GM21526 (cell line): Measurements from ENCODE around the gene CILP.
"Not testable (repeated sequence)": the region's sequence is repeated elsewhere in the genome, so short reads cannot be mapped to it uniquely, and the experiment has no call there.

ENCODE experiments used
- ATAC-seq: cut with Tn5 transposase; IDR thresholded peaks from one replicate; pipeline ENCODE4 v1.9.1; 2021; ENCODE audit warnings: moderate library complexity; ENCODE audit not compliant: unreplicated experiment, low FRiP score

The CILP gene, protein sequence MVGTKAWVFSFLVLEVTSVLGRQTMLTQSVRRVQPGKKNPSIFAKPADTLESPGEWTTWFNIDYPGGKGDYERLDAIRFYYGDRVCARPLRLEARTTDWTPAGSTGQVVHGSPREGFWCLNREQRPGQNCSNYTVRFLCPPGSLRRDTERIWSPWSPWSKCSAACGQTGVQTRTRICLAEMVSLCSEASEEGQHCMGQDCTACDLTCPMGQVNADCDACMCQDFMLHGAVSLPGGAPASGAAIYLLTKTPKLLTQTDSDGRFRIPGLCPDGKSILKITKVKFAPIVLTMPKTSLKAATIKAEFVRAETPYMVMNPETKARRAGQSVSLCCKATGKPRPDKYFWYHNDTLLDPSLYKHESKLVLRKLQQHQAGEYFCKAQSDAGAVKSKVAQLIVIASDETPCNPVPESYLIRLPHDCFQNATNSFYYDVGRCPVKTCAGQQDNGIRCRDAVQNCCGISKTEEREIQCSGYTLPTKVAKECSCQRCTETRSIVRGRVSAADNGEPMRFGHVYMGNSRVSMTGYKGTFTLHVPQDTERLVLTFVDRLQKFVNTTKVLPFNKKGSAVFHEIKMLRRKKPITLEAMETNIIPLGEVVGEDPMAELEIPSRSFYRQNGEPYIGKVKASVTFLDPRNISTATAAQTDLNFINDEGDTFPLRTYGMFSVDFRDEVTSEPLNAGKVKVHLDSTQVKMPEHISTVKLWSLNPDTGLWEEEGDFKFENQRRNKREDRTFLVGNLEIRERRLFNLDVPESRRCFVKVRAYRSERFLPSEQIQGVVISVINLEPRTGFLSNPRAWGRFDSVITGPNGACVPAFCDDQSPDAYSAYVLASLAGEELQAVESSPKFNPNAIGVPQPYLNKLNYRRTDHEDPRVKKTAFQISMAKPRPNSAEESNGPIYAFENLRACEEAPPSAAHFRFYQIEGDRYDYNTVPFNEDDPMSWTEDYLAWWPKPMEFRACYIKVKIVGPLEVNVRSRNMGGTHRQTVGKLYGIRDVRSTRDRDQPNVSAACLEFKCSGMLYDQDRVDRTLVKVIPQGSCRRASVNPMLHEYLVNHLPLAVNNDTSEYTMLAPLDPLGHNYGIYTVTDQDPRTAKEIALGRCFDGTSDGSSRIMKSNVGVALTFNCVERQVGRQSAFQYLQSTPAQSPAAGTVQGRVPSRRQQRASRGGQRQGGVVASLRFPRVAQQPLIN

GRCh38 chr15:65210770-65211481, at the start of gene CILP:
TSS of gene CILP (minus strand) at chr15:65211473. CDS start at chr15:65209755, 1,718 bp downstream.
- ATAC-seq: no peak

DNA sequence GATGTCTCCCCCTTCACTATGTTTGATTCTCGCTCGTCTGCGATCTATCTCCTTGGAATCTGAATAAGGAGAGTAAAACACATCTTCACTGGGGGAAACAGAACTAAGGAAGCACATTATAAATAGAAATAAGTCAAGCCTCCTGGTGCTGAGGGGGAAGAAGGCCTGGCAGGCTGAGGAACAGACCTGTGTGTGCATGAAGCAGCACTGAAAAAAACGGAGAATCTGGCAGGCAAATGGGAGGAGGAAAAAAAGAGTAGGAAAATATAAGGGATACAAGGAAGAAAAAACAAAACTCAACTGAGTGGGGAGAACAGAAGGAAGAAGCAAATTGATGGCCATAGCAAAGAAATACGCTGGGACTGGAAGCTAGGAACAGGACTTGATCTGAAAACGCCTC, 49.7 kb upstream of the CILP start:
- ATAC-seq: no peak

DNA sequence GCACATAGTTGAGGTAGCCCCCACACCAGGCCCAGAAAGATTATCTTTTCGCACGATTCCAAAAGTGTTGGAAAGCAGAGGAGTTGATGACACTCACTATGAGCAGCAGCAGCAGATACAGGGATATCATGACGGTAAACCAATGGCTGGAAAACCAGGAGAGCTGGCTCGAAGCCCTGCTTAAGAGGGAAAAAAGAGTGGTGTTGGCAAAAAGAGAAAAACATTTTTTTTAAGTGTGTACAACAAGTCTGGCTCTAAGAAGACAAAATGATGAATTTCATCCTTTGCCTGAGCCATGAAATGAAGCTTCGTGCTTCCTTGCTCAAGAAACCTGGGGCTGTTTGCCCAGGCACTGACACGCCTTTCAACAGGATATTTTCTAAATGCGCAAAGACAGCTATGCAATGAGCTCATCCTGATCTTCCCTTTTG, 48.1 kb upstream of the CILP start:
- no peak for ATAC-seq

GRCh38 chr15:65258375-65259262, 47.3 kb upstream of the CILP start:
- ATAC-seq: no peak

- ATAC-seq: no peak
These were observed 44.3 kb upstream of the CILP start for GRCh38 chr15:65255486-65256140.

GRCh38 chr15:65254758-65255157, 43.5 kb upstream of the CILP start:
- ATAC-seq: no peak

- no peak for ATAC-seq
These were observed 43.1 kb upstream of the CILP start for GRCh38 chr15:65254356-65254755.

DNA sequence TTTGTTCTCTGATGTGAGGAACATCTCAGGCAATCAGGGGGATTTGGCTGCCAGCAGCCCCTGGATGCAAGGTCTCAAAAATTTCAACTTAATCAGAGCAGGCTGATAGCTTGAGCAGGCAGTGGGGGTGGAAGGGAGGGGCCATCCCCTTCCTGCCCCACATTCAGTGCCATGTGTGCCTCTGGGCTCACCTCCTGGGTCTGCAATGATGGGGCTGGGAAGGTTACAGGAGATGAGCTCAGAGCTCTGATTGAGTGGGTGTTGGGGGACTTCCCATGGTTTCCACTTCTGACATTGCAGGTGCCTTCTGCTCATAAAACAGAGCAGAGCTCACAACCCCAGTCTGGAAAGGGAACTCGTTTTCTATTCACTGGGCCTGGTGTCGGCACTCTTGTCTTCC, 38.4 kb upstream of the CILP start:
- no peak for ATAC-seq

DNA sequence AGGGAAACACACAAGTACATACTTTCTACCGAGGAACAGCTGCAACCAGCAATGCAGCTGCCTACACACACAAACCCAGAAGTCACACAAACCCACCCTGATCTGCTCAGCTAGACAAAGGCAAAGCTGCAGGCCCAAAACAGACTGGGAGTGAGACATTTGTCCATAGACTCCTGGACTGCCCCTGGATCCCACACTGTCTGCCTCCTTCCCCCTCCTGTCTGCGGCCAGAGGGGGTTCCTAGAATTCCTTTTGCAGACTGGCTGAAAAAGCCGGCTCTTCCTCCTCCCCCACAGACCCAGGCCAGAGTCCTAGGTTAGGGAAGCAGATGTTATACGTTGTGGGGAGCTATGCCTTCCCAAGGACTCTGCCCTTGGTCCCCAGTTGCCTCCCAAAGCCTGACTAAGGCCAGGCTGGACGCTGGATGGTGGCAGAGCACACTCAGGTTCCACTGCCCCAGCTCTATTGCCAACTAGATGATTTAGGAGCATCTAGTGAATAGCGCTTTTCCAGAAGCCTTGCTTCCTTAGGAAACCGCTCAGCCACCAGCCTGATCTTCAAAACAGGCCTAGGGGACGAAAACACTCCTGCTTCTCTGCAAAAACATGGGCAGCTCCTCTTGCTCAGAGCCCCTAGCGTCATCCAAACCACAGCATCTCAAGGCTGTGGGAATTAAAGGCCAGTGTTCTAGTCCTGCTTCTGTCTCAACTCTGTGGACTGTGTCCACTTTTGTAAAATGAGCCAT, 37.4 kb upstream of the CILP start:
- no peak for ATAC-seq

DNA sequence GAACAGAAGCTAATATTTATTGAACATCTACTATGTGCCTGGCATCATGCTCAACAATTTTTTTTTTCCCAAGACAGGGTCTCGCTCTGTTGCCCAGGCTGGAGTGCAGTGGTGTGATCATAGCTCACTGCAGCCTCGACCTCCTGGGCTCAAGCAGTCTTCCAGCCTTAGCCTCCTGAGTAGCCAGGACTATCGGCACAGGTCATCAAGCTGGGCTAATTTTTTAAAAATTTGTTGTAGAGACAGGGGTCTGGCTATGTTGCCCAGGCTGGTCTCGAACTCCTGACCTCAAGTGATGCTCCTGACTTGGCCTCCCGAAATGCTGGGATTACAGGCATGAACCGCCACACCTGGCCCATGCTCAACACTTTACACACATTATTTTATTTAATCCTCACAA, 35.7 kb upstream of the CILP start:
- no peak for ATAC-seq

DNA sequence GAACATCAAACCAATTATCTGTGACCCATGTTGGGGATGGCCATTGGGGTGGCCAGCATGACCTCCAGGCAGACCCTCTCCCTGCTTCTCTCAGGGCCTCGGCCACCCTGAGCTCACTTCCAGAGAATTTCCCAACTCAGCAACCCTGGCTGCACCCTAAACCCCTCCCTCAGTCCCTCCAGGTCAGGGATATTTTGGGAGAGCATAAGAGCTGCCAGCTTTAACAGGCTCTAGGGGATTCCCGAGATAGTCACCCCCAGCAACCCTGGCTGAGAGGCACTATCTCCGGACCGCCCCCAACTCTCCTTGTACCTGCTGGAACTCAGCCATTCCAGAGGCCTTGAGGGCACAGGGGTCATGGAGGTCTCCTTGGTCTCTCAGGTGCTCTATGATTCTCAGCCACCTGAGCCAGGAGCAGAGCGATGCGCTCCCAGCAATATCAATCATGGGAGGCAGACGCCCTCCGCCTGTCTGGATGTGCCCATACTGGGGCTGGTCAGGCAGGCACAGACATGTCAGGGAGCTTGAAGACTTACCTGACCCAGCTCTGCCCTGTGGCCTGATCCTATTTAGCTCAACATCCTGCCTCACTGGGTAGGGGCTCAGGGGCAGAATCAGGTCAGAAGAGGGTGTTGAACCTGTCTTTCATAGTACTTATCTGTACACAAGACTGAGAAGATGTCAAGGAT, 34.9 kb upstream of the CILP start:
- ATAC-seq: no peak

GRCh38 chr15:65245096-65245856, 34.0 kb upstream of the CILP start:
- no peak for ATAC-seq

GRCh38 chr15:65244638-65245037, 33.4 kb upstream of the CILP start:
- ATAC-seq: no peak

DNA sequence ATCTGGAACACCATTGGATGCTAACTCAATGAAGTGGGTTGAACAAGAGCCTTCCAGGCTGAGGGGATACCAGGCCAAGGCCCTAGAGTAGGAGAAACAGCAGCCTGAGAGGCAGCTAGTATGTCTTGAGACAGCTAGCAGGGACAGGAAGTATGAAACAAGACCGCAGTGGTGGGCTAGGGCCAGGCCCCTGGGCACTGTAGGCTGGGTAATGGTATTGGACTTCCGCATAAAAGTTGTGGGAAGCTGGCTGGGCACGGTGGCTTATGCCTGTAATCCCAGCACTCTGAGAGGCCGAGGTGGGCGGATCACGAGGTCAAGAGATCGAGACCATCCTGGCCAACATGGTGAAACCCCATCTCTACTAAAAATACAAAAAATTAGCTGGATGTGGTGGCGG, 25.2 kb upstream of the CILP start:
- not testable (repeated sequence) for ATAC-seq

GRCh38 chr15:65233696-65234095, 22.4 kb upstream of the CILP start:
- ATAC-seq: no peak

GRCh38 chr15:65232520-65232919, 21.2 kb upstream of the CILP start:
- ATAC-seq: no peak

DNA sequence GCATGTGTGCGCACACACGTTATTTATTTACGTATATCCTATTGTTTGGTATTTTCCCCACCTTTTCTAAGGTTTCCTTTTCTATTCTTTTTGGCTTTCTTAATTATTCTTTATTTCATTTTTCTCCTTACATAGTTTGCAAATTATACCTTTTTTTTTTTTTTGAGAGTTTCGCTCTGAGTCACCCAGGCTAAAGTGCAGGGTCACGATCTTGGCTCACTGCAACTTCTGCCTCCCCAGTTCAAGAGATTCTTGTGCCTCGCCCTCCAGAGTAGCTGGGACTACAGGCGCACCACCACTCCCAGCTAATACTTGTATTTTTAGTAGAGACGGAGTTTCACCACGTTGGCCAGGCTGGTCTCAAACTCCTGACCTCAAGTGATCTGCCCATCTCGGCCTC, 20.0 kb upstream of the CILP start:
- no peak for ATAC-seq
